Cardiac septum (tissue), 1 donor: ENCODE measurements around the gene CHST10. TPM values are rescaled to one million over a fixed set of nuclear protein-coding genes. Genes with fewer than 3 reads are reported as not detected.
"Not testable (repeated sequence)": the region's sequence is repeated elsewhere in the genome, so short reads cannot be mapped to it uniquely, and the experiment has no call there.

Source experiments
- DNase-seq: peaks from one replicate; pipeline ENCODE4 v3.0.0-alpha.2; 2020; ENCODE audit warnings: low spot score
- intact Hi-C: fragments of 100-400 bp; cut with DNase I; formaldehyde crosslinking; loops from one replicate; pipeline ENCODE4 v1.14.0; 2022
- total RNA-seq: library from RNA; stranded (reverse); fragmentation: NEBNext Ultra II Directional; extraction: Animal tissue kit (Norgen Biotek cat#: 25700); gene quantifications from one replicate; pipeline ENCODE4 v1.2.1, GENCODE V29; 2021
- donor health status: DM: no; HTN: no; CAD: no.

The CHST10 gene
- total RNA-seq, 1 donor from 2014 or later, result 7.8 TPM

GRCh38 chr2:100358554-100358953 is 58.9 kb downstream of the CHST10 start:
- no peak for DNase-seq
- intact Hi-C loops, result no loop called here

- intact Hi-C loops, result no loop called here
- no peak for DNase-seq
Measured at GRCh38 chr2:100352521-100352920, 64.9 kb downstream of the CHST10 start.

- intact Hi-C loops, result no loop called here
- no peak for DNase-seq
Measured at GRCh38 chr2:100350661-100351185, 66.7 kb downstream of the CHST10 start.

GRCh38 chr2:100345144-100345543 is 72.3 kb downstream of the CHST10 start:
- intact Hi-C loops, DNase-seq: not testable (repeated sequence)

GRCh38 chr2:100344433-100344832 is 73.0 kb downstream of the CHST10 start:
- intact Hi-C loops, result no loop called here
- no peak for DNase-seq

GRCh38 chr2:100342466-100342865 is 75.0 kb downstream of the CHST10 start:
- intact Hi-C loops, DNase-seq: not testable (repeated sequence)

Other genes starting within 250 kb of the CHST10 start
- 24.5 TPM for gene LONRF2, start 95.2 kb downstream of the CHST10 start, total RNA-seq
- gene NMS, start 52.8 kb upstream of the CHST10 start, total RNA-seq, result not detected
- gene PDCL3, start 145.3 kb upstream of the CHST10 start, total RNA-seq, result 26.7 TPM